MCF 10A (cell line): ENCODE measurements around the gene ABCB6. TPM values are rescaled to one million over a fixed set of nuclear protein-coding genes. Genes with fewer than 3 reads are reported as not detected.
A peak's percentile ranks its signal among the peaks of the same experiment; 100 is the strongest.

Source experiments
- BruUV-seq: library from RNA; stranded (reverse); fragments of 400-500 nt; replicated peaks from 2 replicates; lab custom pipeline; 2021; lab: Mats Ljungman, UMichigan
- CTCF ChIA-PET: fragments of 300-600 bp; sonication (Branson Sonifier 250); formaldehyde crosslinking; extraction: SDS; loops from one replicate; lab custom pipeline; 2021; ENCODE audit warnings: antibody characterized with exemption, inconsistent platforms; lab: Yijun Ruan, JAX
- POLR2A ChIA-PET: fragments of 300-600, 350-650 bp; sonication (Branson Sonifier 250); formaldehyde crosslinking; extraction: SDS; loops from one replicate; lab custom pipeline; 2020; ENCODE audit warnings: antibody characterized with exemption, inconsistent platforms; lab: Yijun Ruan, JAX
- DNase-seq: peaks from one replicate; pipeline ENCODE4 v3.0.0-alpha.2; 2018; ENCODE audit not compliant: unreplicated experiment
- H3K27ac Mint-ChIP-seq: one replicate; pipeline ENCODE4 v1.8.0; 2022; ENCODE audit warnings: mild to moderate bottlenecking, low read depth, mixed read lengths; ENCODE audit not compliant: unreplicated experiment
- H3K27me3 Mint-ChIP-seq: one replicate; pipeline ENCODE4 v1.8.0; 2022; ENCODE audit warnings: mixed read lengths; ENCODE audit not compliant: insufficient read depth, unreplicated experiment
- H3K36me3 Mint-ChIP-seq: one replicate; pipeline ENCODE4 v1.8.0; 2022; ENCODE audit warnings: mild to moderate bottlenecking, moderate library complexity, mixed read lengths; ENCODE audit not compliant: insufficient read depth, unreplicated experiment
- H3K4me1 Mint-ChIP-seq: one replicate; pipeline ENCODE4 v1.8.0; 2022; ENCODE audit warnings: mixed read lengths; ENCODE audit not compliant: insufficient read depth, unreplicated experiment
- H3K4me3 Mint-ChIP-seq: one replicate; pipeline ENCODE4 v1.8.0; 2022; ENCODE audit warnings: mild to moderate bottlenecking, moderate library complexity, mixed read lengths; ENCODE audit not compliant: unreplicated experiment
- H3K9me3 Mint-ChIP-seq: one replicate; pipeline ENCODE4 v1.8.0; 2022; ENCODE audit warnings: mixed read lengths; ENCODE audit not compliant: unreplicated experiment
- intact Hi-C: fragments of 100-400 bp; cut with micrococcal nuclease; formaldehyde crosslinking; loops from 2 replicates; pipeline ENCODE4 v1.14.1; 2022
- total RNA-seq: library from RNA; stranded (reverse); gene quantifications from 2 replicates; pipeline ENCODE4 v1.2.3, GENCODE V29; 2022
- TF ChIP-seq, protein P1 (sequence below): fragments of 200-600 bp; IDR thresholded peaks from one replicate; pipeline ENCODE4 v1.8.0; 2022; ENCODE audit warnings: antibody characterized with exemption, mild to moderate bottlenecking; ENCODE audit not compliant: unreplicated experiment

The ABCB6 gene
- total RNA-seq, 1 experiment from 2014 or later, result 18.8 TPM

DNA sequence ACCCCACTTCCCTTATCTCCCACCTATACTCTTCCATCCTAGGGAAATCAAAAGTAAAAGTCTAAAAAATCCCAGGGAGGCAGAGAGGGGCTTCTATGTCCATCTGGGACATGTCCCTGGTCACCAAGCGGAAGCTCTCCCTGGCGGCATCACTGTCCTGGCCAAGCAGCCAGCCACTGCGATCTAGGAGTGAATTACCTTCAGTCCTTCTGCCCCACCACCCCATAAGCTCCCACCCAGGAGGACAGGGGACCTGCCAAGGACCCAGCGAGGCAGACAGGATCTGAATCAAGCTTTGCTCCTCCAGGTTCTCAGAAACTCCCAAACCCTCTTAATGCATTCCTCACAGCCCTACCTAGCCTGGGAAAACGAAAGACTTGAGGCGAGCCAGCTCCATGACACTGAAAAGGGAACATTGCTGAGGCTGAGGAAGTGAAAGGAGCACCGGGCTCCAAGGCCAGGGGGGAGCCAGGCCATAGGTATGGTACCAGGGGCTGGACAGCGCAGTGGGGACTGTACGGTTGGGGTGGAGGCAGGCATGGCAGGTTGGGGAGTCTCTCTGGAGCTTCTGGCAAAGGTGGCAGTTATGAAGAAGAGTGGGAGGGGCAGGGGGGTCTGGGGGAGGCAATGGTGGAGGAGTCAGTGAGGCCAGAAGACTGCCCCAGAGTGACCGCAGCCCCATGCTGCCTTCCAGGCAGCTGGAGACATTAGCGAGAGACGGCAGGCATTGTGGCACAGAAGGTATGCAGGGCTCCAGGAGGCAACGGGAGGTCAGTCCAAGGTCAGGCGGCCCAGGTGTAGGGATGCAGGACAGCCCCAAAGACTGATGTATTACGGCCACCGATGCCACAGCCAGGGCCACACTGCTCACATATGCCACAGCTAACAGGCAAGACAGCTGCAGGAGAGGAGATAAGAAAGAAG lies 46.3 kb downstream of the ABCB6 start:
- POLR2A ChIA-PET, result interaction anchor here (1.4 to 2.2 kb wide), 2 partner anchors 45 to 57 kb away, joined by 3 to 11 read pairs; partner anchors contain the start of genes ANKZF1 and ATG9A
- BruUV-seq, result no TSS peak
- no peaks in the 10 kb centered on the region for H3K9me3 Mint-ChIP-seq
- H3K27ac Mint-ChIP-seq, result no peak overlapping the region
- CTCF ChIA-PET, result interaction anchor here (0.6 to 9.3 kb wide), 20 partner anchors 8 to 429 kb away, joined by 3 to 82 read pairs (median 4); partner anchors contain the start of genes GLB1L, NHEJ1 and STK16
- no peaks in the 10 kb centered on the region for H3K27me3 Mint-ChIP-seq
- TF ChIP-seq, protein P1, sequence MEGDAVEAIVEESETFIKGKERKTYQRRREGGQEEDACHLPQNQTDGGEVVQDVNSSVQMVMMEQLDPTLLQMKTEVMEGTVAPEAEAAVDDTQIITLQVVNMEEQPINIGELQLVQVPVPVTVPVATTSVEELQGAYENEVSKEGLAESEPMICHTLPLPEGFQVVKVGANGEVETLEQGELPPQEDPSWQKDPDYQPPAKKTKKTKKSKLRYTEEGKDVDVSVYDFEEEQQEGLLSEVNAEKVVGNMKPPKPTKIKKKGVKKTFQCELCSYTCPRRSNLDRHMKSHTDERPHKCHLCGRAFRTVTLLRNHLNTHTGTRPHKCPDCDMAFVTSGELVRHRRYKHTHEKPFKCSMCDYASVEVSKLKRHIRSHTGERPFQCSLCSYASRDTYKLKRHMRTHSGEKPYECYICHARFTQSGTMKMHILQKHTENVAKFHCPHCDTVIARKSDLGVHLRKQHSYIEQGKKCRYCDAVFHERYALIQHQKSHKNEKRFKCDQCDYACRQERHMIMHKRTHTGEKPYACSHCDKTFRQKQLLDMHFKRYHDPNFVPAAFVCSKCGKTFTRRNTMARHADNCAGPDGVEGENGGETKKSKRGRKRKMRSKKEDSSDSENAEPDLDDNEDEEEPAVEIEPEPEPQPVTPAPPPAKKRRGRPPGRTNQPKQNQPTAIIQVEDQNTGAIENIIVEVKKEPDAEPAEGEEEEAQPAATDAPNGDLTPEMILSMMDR, result no peak
- no peak overlapping the region for H3K4me3 Mint-ChIP-seq
- no peak for DNase-seq
- peaks cover 33% of the 10 kb centered on the region for H3K36me3 Mint-ChIP-seq
- H3K4me1 Mint-ChIP-seq, result peaks cover 8% of the 10 kb centered on the region
- intact Hi-C loops, result no loop called here

DNA sequence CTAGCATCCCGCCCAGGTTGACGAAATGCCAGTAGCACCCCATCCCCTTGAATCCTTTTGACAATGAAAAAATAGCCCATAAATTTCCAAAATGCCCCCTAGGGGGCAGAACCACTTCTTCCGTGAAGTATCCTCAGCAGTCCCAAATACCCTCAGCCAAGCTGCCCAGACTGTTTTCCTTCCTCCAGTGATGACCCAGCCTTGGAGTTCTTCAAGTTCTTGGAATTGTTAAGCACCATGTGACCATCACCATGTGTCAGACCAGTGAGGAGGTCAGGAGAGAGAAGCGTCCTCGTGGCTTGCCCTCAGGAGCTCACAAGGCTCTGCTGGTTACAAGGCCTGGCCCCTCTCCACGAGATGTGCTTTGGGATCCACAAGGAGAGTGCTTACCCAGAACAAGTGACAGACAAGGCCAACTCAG lies 47.5 kb downstream of the ABCB6 start:
- peaks cover 28% of the 10 kb centered on the region for H3K36me3 Mint-ChIP-seq
- no peak overlapping the region for H3K4me3 Mint-ChIP-seq
- no TSS peak for BruUV-seq
- POLR2A ChIA-PET, result interaction anchor here (0.7 to 2.2 kb wide), 7 partner anchors 12 to 216 kb away, joined by 3 to 11 read pairs (median 3); partner anchors contain the start of genes ANKZF1, ATG9A and TUBA4B
- CTCF ChIA-PET, result interaction anchor here (0.5 to 9.3 kb wide), 17 partner anchors 11 to 359 kb away, joined by 3 to 82 read pairs (median 5); partner anchors contain the start of genes DNAJB2, GLB1L, NHEJ1 and STK16
- intact Hi-C loops, result loop anchor here (1.0 to 2.0 kb wide), 2 partner anchors 124 to 127 kb away; no protein-coding TSS in a partner anchor
- TF ChIP-seq, protein P1, result peak; percentile 59
- peak; percentile 57 for DNase-seq
- no peaks in the 10 kb centered on the region for H3K27me3 Mint-ChIP-seq
- no peak overlapping the region for H3K27ac Mint-ChIP-seq
- H3K4me1 Mint-ChIP-seq, result peaks cover 8% of the 10 kb centered on the region
- H3K9me3 Mint-ChIP-seq, result no peaks in the 10 kb centered on the region

DNA sequence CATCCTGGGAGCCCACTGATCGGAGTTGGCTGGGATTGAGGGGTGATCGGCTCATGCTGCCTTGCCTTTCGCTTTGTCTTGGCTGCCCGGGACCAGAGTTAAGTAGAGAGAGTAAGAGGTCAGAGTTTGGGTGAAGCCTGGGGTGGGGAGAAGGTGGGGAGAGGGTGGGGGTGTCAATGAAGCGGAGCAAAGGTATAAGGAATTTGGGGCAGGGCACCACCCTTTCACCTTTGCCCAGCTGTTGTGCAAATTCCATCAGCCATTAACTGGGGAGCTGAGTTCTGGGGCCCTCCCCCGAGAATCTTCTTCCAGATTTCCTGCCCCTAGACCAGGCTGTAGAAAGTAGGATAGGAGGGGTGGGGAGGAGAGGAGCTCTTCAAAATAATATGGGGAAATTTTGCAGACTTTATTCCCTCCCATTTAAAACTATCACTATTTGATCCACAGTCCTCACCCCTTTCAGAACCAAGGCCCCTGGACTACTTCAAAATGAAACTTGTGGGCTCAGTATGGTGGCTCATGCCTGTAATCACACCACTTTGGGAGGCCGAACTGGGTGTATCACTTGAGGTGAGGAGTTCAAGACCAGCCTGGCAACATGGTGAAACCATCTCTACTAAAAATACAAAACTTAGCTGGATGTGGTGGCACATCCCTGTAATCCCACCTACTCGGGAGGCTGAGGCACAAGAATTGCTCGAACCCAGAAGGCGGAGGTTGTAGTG lies 48.7 kb downstream of the ABCB6 start, which contains the start of gene SLC23A3:
SLC23A3 (minus strand) TSS at position 100 of the 725 bp plus-strand sequence; CDS start at position 55, 45 bp downstream.
- BruUV-seq, result no TSS peak
- TF ChIP-seq, protein P1, result no peak
- intact Hi-C loops, result loop anchor here (2.0 kb wide), 1 partner anchor 125 kb away; no protein-coding TSS in a partner anchor
- ChIA-PET POLR2A (interaction anchor here (1.1 kb wide), 2 partner anchors 10 to 125 kb away, joined by 3 read pairs; no protein-coding TSS in a partner anchor), CTCF (interaction anchor here (0.6 to 9.3 kb wide), 12 partner anchors 11 to 754 kb away, joined by 3 to 82 read pairs (median 7); partner anchors contain the start of genes GLB1L, NHEJ1 and STK16)
- Mint-ChIP-seq H3K27ac (no peak within 1 kb of the TSS), H3K27me3 (no peaks in the 10 kb centered on the region), H3K4me3 (no peak within 1 kb of the TSS), H3K9me3 (no peaks in the 10 kb centered on the region), H3K4me1 (peaks cover 8% of the 10 kb centered on the region), H3K36me3 (peaks cover 25% of the 10 kb centered on the region)
- DNase-seq, result no peak
